Measurements from ENCODE around the gene PROCR.
"Not testable (repeated sequence)": the region's sequence is repeated elsewhere in the genome, so short reads cannot be mapped to it uniquely, and the experiment has no call there.

GRCh38 chr20:35186691-35187289, 14.9 kb downstream of the PROCR start:
- TF ChIP-seq CTCF (IDR thresholded peaks at IDR 0.05 in 4 of 5, conservative IDR thresholded peaks at IDR 0.05 in 1 of 5); POLR2A (IDR thresholded peaks at IDR 0.05): not testable (repeated sequence)

All from gastrocnemius medialis (tissue), 4 donors.